CD14-positive monocyte (primary cell): ENCODE measurements around the gene TSPAN10. TPM values are rescaled to one million over a fixed set of nuclear protein-coding genes. Genes with fewer than 3 reads are reported as not detected.
A peak's percentile ranks its signal among the peaks of the same experiment; 100 is the strongest.

Source experiments
- DNase-seq, 3 donors: peaks; one replicate each; pipeline ENCODE4 v3.0.0-alpha.2; 2011 to 2022
- H2AFZ ChIP-seq: 2 replicates; pipeline ENCODE4 v1.6.0; 2012; ENCODE audit warnings: mild to moderate bottlenecking, low read depth, low read length, inconsistent platforms; ENCODE audit not compliant: insufficient read depth, poor library complexity, severe bottlenecking
- H3K27ac ChIP-seq, 2 donors: 1 replicate in 1 of 2; 2 replicates in 1 of 2; pipeline ENCODE4 v1.5.1; 2012 to 2013; ENCODE audit warnings: low read length in 2 of 2, control low read depth in 1 of 2, inconsistent platforms in 1 of 2, low read depth in 1 of 2, mild to moderate bottlenecking in 1 of 2
- H3K27me3 ChIP-seq, 2 donors: one replicate each; pipeline versions ENCODE4 v1.6.0 to v1.6.1; 2011 to 2013; ENCODE audit warnings: low read length in 2 of 2; ENCODE audit not compliant: control insufficient read depth in 2 of 2, insufficient read depth in 2 of 2
- H3K36me3 ChIP-seq, 2 donors: replicated peaks in 1 of 2; 1 replicate in 1 of 2; 2 replicates in 1 of 2; pipeline versions ENCODE4 v1.5.1 to v1.6.1; 2012 to 2013; ENCODE audit warnings: low read length in 2 of 2, control low read depth in 1 of 2, inconsistent platforms in 1 of 2, mild to moderate bottlenecking in 1 of 2; ENCODE audit not compliant: insufficient read depth in 2 of 2, control insufficient read depth in 1 of 2
- H3K4me1 ChIP-seq, 2 donors: 1 replicate in 1 of 2; 2 replicates in 1 of 2; pipeline versions ENCODE4 v1.5.1 to v1.6.1; 2012 to 2013; ENCODE audit warnings: low read length in 2 of 2, control low read depth in 1 of 2, inconsistent platforms in 1 of 2, mild to moderate bottlenecking in 1 of 2, moderate library complexity in 1 of 2; ENCODE audit not compliant: insufficient read depth in 2 of 2, control insufficient read depth in 1 of 2
- H3K4me2 ChIP-seq: replicated peaks from 2 replicates; pipeline ENCODE3; 2012; ENCODE audit warnings: low read length, moderate library complexity, mild to moderate bottlenecking; ENCODE audit not compliant: poor library complexity, severe bottlenecking; ENCODE audit errors: extremely low read depth
- H3K4me3 ChIP-seq, 3 experiments: fragments of 200-600 bp in 1 of 3; sonication (generic) in 1 of 3; replicated peaks in 1 of 3; 1 replicate in 2 of 3; 2 replicates in 1 of 3; pipeline ENCODE4 v1.5.1; 2011 to 2013; ENCODE audit warnings: low read length in 3 of 3, mild to moderate bottlenecking in 3 of 3, control low read depth in 2 of 3, low read depth in 2 of 3, inconsistent platforms in 1 of 3, moderate library complexity in 1 of 3
- H3K79me2 ChIP-seq: 2 replicates; pipeline ENCODE4 v1.6.0; 2012; ENCODE audit warnings: mild to moderate bottlenecking, control low read depth, inconsistent platforms, low read length, moderate library complexity; ENCODE audit not compliant: insufficient read depth
- H3K9ac ChIP-seq: 2 replicates; pipeline ENCODE4 v1.6.0; 2017; ENCODE audit warnings: low read length, mild to moderate bottlenecking; ENCODE audit not compliant: insufficient read depth, poor library complexity, severe bottlenecking
- H3K9me3 ChIP-seq, 2 donors: replicated peaks in 1 of 2; 1 replicate in 1 of 2; 2 replicates in 1 of 2; pipeline versions ENCODE4 v1.5.1 to v1.6.1; 2012 to 2013; ENCODE audit warnings: low read length in 2 of 2, control low read depth in 1 of 2; ENCODE audit not compliant: control insufficient read depth in 1 of 2, insufficient read depth in 1 of 2
- H4K20me1 ChIP-seq: 2 replicates; pipeline ENCODE4 v1.6.0; 2012; ENCODE audit warnings: mild to moderate bottlenecking, low read length, control low read depth, moderate library complexity; ENCODE audit not compliant: insufficient read depth
- H3K27ac Mint-ChIP-seq, 7 donors: one replicate each; pipeline ENCODE4 v1.8.0; 2020; ENCODE audit warnings: mild to moderate bottlenecking in 7 of 7, mixed read lengths in 7 of 7, moderate library complexity in 6 of 7, inconsistent platforms in 2 of 7
- H3K27me3 Mint-ChIP-seq, 3 donors: one replicate each; pipeline ENCODE4 v1.8.0; 2021 to 2022; ENCODE audit warnings: low read depth in 3 of 3, mild to moderate bottlenecking in 3 of 3, mixed read lengths in 3 of 3, moderate library complexity in 3 of 3, inconsistent platforms in 1 of 3
- H3K36me3 Mint-ChIP-seq, 2 donors: one replicate each; pipeline ENCODE4 v1.8.0; 2020; ENCODE audit warnings: mixed read lengths in 2 of 2, inconsistent platforms in 1 of 2, mild to moderate bottlenecking in 1 of 2
- H3K4me1 Mint-ChIP-seq: one replicate; pipeline ENCODE4 v1.8.0; 2020; ENCODE audit warnings: mild to moderate bottlenecking, mixed read lengths
- H3K4me3 Mint-ChIP-seq, 2 donors: one replicate each; pipeline ENCODE4 v1.8.0; 2020; ENCODE audit warnings: mild to moderate bottlenecking in 2 of 2, mixed read lengths in 2 of 2, moderate library complexity in 1 of 2
- H3K9me3 Mint-ChIP-seq, 7 donors: one replicate each; pipeline ENCODE4 v1.8.0; 2020 to 2022; ENCODE audit warnings: mixed read lengths in 7 of 7, mild to moderate bottlenecking in 6 of 7, moderate library complexity in 6 of 7, inconsistent platforms in 2 of 7
- CTCF ChIP-seq: fragments of 200-600 bp; IDR thresholded peaks from one replicate; pipeline ENCODE4 v1.8.0; 2022; ENCODE audit warnings: antibody characterized with exemption, mild to moderate bottlenecking
- WGBS: methylation state at CpG from one replicate; pipeline ENCODE4 v1.1.5; 2013; ENCODE audit warnings: missing lambda C conversion rate; ENCODE audit not compliant: insufficient coverage; 5-methylcytosine and 5-hydroxymethylcytosine counted together
- intact Hi-C, 2 donors: fragments of 100-400 bp; cut with micrococcal nuclease; formaldehyde crosslinking; loops; one replicate each; pipeline versions ENCODE4 v1.15.0 to v1.15.1; 2023
- polyA plus RNA-seq, 3 donors: library from polyadenylated mRNA; depleted of rRNA in 1 of 3; unstranded in 2 of 3; stranded (reverse) in 1 of 3; fragments of 300-500 nt in 2 of 3; fragments of >200 nt in 1 of 3; fragmentation: Illumina TruSeq in 2 of 3; gene quantifications; 1 replicate in 2 of 3; 2 replicates in 1 of 3; pipeline ENCODE4 v1.2.3, GENCODE V29; 2012 to 2021

Gene TSPAN10
- polyA plus RNA-seq, 3 donors, result not detected

GRCh38 chr17:81648707-81649085, 11.7 kb downstream of the TSPAN10 start:
- no peaks in the 10 kb centered on the region for H3K79me2 ChIP-seq
- Mint-ChIP-seq H3K4me3 (peak overlapping the region in 1 of 2 donors; percentile 71), H3K27me3 (peaks cover 30 to 45% (median 42%) of the 10 kb centered on the region in 3 donors), H3K9me3 (peaks cover 10 to 26% (median 19%) of the 10 kb centered on the region in 7 donors), H3K27ac (no peak overlapping the region), H3K4me1 (peaks cover 7% of the 10 kb centered on the region), H3K36me3 (peaks cover 2 to 6% of the 10 kb centered on the region in 2 donors)
- no peak overlapping the region for H2AFZ ChIP-seq
- peaks cover 11 to 30% of the 10 kb centered on the region in 2 donors for H3K27me3 ChIP-seq
- no peak overlapping the region for H3K4me2 ChIP-seq
- 74% methylated on average over 12 of the region's 14 CpGs for WGBS
- no peak overlapping the region for H3K27ac ChIP-seq
- no peak overlapping the region for H3K4me3 ChIP-seq
- no peak overlapping the region for H3K9ac ChIP-seq
- DNase-seq, result no peak
- H3K36me3 ChIP-seq, result no peaks in the 10 kb centered on the region
- H3K9me3 ChIP-seq, result peaks cover 13 to 16% of the 10 kb centered on the region in 2 donors
- TF ChIP-seq CTCF, result no peak
- H3K4me1 ChIP-seq, result peaks cover 11 to 12% of the 10 kb centered on the region in 2 donors
- H4K20me1 ChIP-seq, result no peaks in the 10 kb centered on the region
- intact Hi-C loops, result no loop called here

- Histone ChIP-seq H3K36me3 (no peaks in the 10 kb centered on the region), H3K9ac (no peak overlapping the region), H3K79me2 (no peaks in the 10 kb centered on the region), H3K27me3 (peaks cover 11 to 30% of the 10 kb centered on the region in 2 donors), H4K20me1 (no peaks in the 10 kb centered on the region), H3K4me3 (no peak overlapping the region), H3K9me3 (peaks cover 13 to 16% of the 10 kb centered on the region in 2 donors), H3K4me1 (peaks cover 11 to 15% of the 10 kb centered on the region in 2 donors), H3K4me2 (no peak overlapping the region), H2AFZ (no peak overlapping the region), H3K27ac (no peak overlapping the region)
- 93% methylated on average over 5 of the region's 9 CpGs for WGBS
- no peak overlapping the region for H3K27ac Mint-ChIP-seq
- peaks cover 2 to 6% of the 10 kb centered on the region in 2 donors for H3K36me3 Mint-ChIP-seq
- no peak for DNase-seq
- no peak overlapping the region for H3K4me3 Mint-ChIP-seq
- intact Hi-C loops, result no loop called here
- peaks cover 12% of the 10 kb centered on the region for H3K4me1 Mint-ChIP-seq
- peaks cover 10 to 26% (median 19%) of the 10 kb centered on the region in 7 donors for H3K9me3 Mint-ChIP-seq
- no peak for TF ChIP-seq CTCF
- peaks cover 36 to 54% (median 51%) of the 10 kb centered on the region in 3 donors for H3K27me3 Mint-ChIP-seq
Measured at GRCh38 chr17:81650951-81651350, 14.0 kb downstream of the TSPAN10 start.
